Activated naive CD4-positive, alpha-beta T cell treated with anti-CD3 and anti-CD28 coated beads, Interleukin-2, amount 10 ng/mL, durations not matched to agents 5 hours and 36 hours (primary cell): Measurements from ENCODE around the gene FOXE3. TPM values are rescaled to one million over a fixed set of nuclear protein-coding genes. Genes with fewer than 3 reads are reported as not detected.

Source experiments
- total RNA-seq, 2 experiments: library from RNA; stranded (reverse); gene quantifications; one replicate each; pipeline ENCODE4 v1.2.3, GENCODE V29; 2021

The FOXE3 gene
- total RNA-seq = not detected

DNA sequence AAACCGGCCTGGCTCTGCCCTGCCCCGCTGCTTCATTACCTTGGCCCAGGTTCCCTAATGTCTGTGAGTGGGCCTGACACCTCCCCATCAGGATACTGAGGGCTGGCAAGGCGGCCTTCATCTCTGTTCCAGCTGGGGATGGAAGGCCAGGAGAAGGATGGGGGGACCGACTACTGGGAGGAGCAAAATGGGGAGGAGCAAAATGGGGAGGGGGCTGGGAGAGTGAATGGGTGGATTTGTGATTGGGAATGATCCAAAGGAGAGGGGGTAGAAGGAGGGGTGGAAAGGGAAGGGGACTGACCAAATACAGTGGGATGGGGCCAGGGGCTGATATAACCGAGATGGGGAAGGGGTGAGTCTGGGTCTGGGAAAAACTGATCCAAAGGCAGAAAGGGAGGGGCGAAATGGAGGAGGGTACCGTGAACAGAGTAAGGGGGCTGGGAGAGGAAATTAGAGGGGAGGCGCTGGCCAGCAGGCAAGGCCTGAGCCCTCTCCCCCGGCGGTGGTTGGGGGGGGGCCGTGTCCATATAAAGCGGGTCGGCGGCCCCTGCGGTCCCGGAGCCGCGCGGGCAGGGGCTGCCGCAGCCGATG lies at the start of gene FOXE3:
Gene FOXE3 (plus strand): TSS at position 558 of the 591 bp plus-strand sequence. CDS start 31 bp downstream, at position 589.

GRCh38 chr1:47437447-47438164 lies 21.5 kb downstream of the FOXE3 start, which contains the start of gene FOXD2:
Gene FOXD2 (plus strand): TSS chr1:47438044. CDS start chr1:47438136, 92 bp downstream.

Other genes with a start within 250 kb of the FOXE3 start
- gene PDZK1IP1, start 226.2 kb upstream of the FOXE3 start, total RNA-seq = not detected
- not detected for gene TAL1, start 184.1 kb upstream of the FOXE3 start, total RNA-seq
- 10 to 100 TPM; 31.1 to 33.2 TPM for gene STIL, start 102.1 kb upstream of the FOXE3 start, total RNA-seq
- 100 to 1,000 TPM in 1 of 2 experiments, 10 to 100 TPM in 1; 99.5 to 102 TPM for gene CMPK1, start 82.5 kb upstream of the FOXE3 start, total RNA-seq
- gene FOXD2, start 21.8 kb downstream of the FOXE3 start, total RNA-seq = under 1 TPM; 0.20 to 0.36 TPM